GM23248 (cell line): Measurements from ENCODE around the gene PROM2. TPM values are rescaled to one million over a fixed set of nuclear protein-coding genes. Genes with fewer than 3 reads are reported as not detected.

Experiments
- DNase-seq: peaks from one replicate; pipeline ENCODE4 v3.0.0-alpha.2; 2015
- H2AFZ ChIP-seq: fragments of 200-600 bp; sonication (generic); 2 replicates; pipeline ENCODE4 v1.6.1; 2016; ENCODE audit warnings: antibody characterized with exemption
- H3F3A ChIP-seq: fragments of 200-600 bp; sonication (generic); 2 replicates; pipeline ENCODE4 v1.6.1; 2016; ENCODE audit warnings: mild to moderate bottlenecking, antibody characterized with exemption, mixed run types; ENCODE audit not compliant: insufficient read depth
- H3K27ac ChIP-seq: fragments of 200-600 bp; sonication (generic); 2 replicates; pipeline ENCODE4 v1.5.1; 2016; ENCODE audit warnings: mild to moderate bottlenecking
- H3K27me3 ChIP-seq: fragments of 200-600 bp; sonication (generic); replicated peaks from 2 replicates; pipeline ENCODE4 v1.6.1; 2016; ENCODE audit warnings: mild to moderate bottlenecking; ENCODE audit not compliant: insufficient read depth
- H3K36me3 ChIP-seq: fragments of 200-600 bp; sonication (generic); 2 replicates; pipeline ENCODE4 v1.6.1; 2016; ENCODE audit warnings: low read depth, mild to moderate bottlenecking
- H3K4me1 ChIP-seq: fragments of 200-600 bp; sonication (generic); 2 replicates; pipeline ENCODE4 v1.6.1; 2016; ENCODE audit warnings: mild to moderate bottlenecking; ENCODE audit not compliant: insufficient read depth
- H3K4me2 ChIP-seq: fragments of 200-600 bp; sonication (generic); one replicate; pipeline ENCODE4 v1.6.1; 2016; ENCODE audit warnings: mild to moderate bottlenecking; ENCODE audit not compliant: unreplicated experiment
- H3K4me3 ChIP-seq: fragments of 200-600 bp; sonication (generic); 2 replicates; pipeline ENCODE4 v1.5.1; 2016; ENCODE audit warnings: mild to moderate bottlenecking
- H3K79me2 ChIP-seq: fragments of 200-600 bp; sonication (generic); 2 replicates; pipeline ENCODE4 v1.6.1; 2016; ENCODE audit warnings: mild to moderate bottlenecking; ENCODE audit not compliant: insufficient read depth
- H3K9ac ChIP-seq: fragments of 200-600 bp; sonication (generic); 2 replicates; pipeline ENCODE4 v1.6.1; 2016; ENCODE audit warnings: mild to moderate bottlenecking
- H3K9me2 ChIP-seq: fragments of 200-600 bp; sonication (generic); 2 replicates; pipeline ENCODE4 v1.6.1; 2016; ENCODE audit warnings: mixed run types, mild to moderate bottlenecking, moderate library complexity; ENCODE audit not compliant: insufficient read depth
- H3K9me3 ChIP-seq: fragments of 200-600 bp; sonication (generic); one replicate; pipeline ENCODE4 v1.6.1; 2017; ENCODE audit warnings: low read depth
- H4K20me1 ChIP-seq: fragments of 200-600 bp; sonication (generic); 2 replicates; pipeline ENCODE4 v1.6.0; 2016; ENCODE audit not compliant: insufficient read depth
- EZH2 ChIP-seq: fragments of 200-600 bp; sonication (generic); IDR thresholded peaks from 2 replicates; pipeline ENCODE4 v1.6.1; 2018; ENCODE audit warnings: antibody characterized with exemption, mild to moderate bottlenecking; ENCODE audit not compliant: insufficient read depth, poor library complexity, severe bottlenecking
- EZH2phosphoT487 ChIP-seq: fragments of 200-600 bp; sonication (generic); IDR thresholded peaks from 2 replicates; pipeline ENCODE4 v1.6.1; 2018; ENCODE audit warnings: antibody characterized with exemption, moderate library complexity, mild to moderate bottlenecking, low read depth; ENCODE audit not compliant: insufficient read depth
- WGBS, 2 experiments: methylation state at CpG; one replicate each; pipeline ENCODE4 v1.1.6; 2015 to 2017; ENCODE audit warnings: low lambda C conversion rate in 2 of 2, low coverage in 1 of 2; ENCODE audit errors: missing lambda C conversion rate in 2 of 2; 5-methylcytosine and 5-hydroxymethylcytosine counted together
- in situ Hi-C: fragments of 300-500 bp; cut with MboI; formaldehyde crosslinking; loops from 2 replicates; pipeline ENCODE4 v1.15.0; 2020
- polyA plus RNA-seq: library from polyadenylated mRNA; unstranded; fragments of >200 nt; fragmentation: Nextera tagmentation; extraction: Ambion mirVana; gene quantifications from 2 replicates; pipeline ENCODE4 v1.2.1, GENCODE V29; 2016
- total RNA-seq: library from RNA; depleted of rRNA; stranded (reverse); fragments of >200 nt; shearing (Covaris generic); gene quantifications from 2 replicates; pipeline ENCODE4 v1.2.3, GENCODE V29; 2014

PROM2 gene
- total and polyA plus RNA-seq, 2 experiments from 2014 or later: 0.22 to 0.25 TPM

DNA sequence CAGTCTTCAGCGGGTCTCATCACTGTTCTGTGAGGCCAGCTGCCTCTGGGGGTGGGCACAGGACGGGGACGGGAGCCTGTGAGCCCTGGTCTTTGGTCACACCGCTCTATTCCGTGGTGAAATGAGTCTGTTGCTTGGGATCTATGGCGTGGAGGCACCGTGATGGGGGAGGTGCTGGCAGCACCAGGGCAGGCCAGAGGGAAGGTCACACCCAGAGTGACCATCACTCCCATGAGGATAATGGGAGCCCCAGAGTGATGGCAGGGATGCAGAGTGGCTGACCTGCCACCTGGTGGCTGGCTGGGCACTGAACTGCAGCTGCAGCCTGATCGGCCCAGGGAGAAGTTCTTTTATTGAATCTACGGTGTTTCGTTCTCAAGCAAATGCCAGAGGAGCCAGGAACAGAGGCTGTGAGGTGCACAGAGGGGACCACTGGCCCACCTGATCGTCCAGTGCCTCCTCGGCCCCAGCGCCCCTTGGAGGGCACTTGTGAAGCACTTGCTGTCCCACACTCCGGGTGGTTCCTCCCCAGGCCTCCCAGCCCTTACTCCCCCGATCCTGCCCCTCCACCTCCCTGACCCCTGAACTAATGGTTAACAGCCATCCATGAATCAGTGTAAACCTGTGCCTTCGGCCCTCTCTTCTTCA is 40.8 kb downstream of the PROM2 start:
- Histone ChIP-seq H3F3A (peaks cover 6% of the 10 kb centered on the region; the same call in 1 of the 2 replicates), H2AFZ (no peak overlapping the region), H3K9me3 (no peaks in the 10 kb centered on the region), H3K4me1 (peaks cover 23% of the 10 kb centered on the region), H3K36me3 (no peaks in the 10 kb centered on the region), H3K27me3 (no peaks in the 10 kb centered on the region), H3K9me2 (no peaks in the 10 kb centered on the region), H3K9ac (no peak overlapping the region), H4K20me1 (no peaks in the 10 kb centered on the region), H3K27ac (no peak overlapping the region), H3K4me3 (no peak overlapping the region), H3K79me2 (no peaks in the 10 kb centered on the region), H3K4me2 (no peak overlapping the region)
- TF ChIP-seq EZH2: no peak
- TF ChIP-seq EZH2phosphoT487: no peak
- DNase-seq: peak; percentile 74
- in situ Hi-C loops: no loop called here
- WGBS, 2 experiments: 57 to 60% methylated on average over 14 to 15 of the region's 16 CpGs

DNA sequence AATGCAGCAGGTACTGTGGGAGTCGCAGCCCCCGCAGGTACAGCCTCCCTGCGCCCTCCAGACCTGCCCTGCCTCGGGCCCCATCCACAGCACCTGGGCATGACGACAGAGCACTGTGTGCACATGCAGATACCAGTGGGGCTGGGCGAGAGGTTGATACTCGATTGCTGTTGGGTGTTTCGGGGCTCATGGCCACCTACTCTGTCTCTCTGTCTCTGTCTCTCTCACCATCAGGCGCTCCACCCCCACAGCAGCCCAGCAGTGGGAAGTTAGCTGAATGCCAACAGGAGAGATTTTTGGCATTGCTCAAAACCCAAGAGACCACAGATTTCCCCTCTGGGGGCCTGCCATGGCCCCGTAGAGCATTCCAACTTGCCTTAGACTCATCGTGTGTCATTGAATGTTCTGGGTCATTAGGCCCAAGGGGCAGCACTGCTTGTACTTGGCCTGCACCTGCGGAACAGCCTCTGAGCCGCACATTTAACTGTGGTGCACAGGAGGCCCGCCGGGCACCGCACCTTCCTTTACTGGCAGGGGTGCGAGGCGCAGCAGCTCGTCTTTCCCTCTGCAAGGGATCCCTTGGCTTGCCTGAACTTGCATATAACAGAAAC is 41.7 kb downstream of the PROM2 start:
- peak overlapping the region; percentile 41 for H3K4me2 ChIP-seq
- H3F3A ChIP-seq: peaks cover 6% of the 10 kb centered on the region; the same call in 1 of the 2 replicates
- no peaks in the 10 kb centered on the region for H3K9me2 ChIP-seq
- H3K9me3 ChIP-seq: no peaks in the 10 kb centered on the region
- peak; percentile 82 for DNase-seq
- H3K4me1 ChIP-seq: peaks cover 23% of the 10 kb centered on the region
- H3K27me3 ChIP-seq: no peaks in the 10 kb centered on the region
- no peak overlapping the region for H3K4me3 ChIP-seq
- H3K9ac ChIP-seq: no peak overlapping the region
- in situ Hi-C loops: no loop called here
- no peaks in the 10 kb centered on the region for H3K36me3 ChIP-seq
- no peaks in the 10 kb centered on the region for H3K79me2 ChIP-seq
- H3K27ac ChIP-seq: peak overlapping the region; percentile 42; the same call in 1 of the 2 replicates
- H4K20me1 ChIP-seq: no peaks in the 10 kb centered on the region
- H2AFZ ChIP-seq: no peak overlapping the region
- WGBS, 2 experiments: 71 to 77% methylated on average over 16 to 19 of the region's 19 CpGs
- TF ChIP-seq EZH2phosphoT487 (no peak), EZH2 (no peak)

DNA sequence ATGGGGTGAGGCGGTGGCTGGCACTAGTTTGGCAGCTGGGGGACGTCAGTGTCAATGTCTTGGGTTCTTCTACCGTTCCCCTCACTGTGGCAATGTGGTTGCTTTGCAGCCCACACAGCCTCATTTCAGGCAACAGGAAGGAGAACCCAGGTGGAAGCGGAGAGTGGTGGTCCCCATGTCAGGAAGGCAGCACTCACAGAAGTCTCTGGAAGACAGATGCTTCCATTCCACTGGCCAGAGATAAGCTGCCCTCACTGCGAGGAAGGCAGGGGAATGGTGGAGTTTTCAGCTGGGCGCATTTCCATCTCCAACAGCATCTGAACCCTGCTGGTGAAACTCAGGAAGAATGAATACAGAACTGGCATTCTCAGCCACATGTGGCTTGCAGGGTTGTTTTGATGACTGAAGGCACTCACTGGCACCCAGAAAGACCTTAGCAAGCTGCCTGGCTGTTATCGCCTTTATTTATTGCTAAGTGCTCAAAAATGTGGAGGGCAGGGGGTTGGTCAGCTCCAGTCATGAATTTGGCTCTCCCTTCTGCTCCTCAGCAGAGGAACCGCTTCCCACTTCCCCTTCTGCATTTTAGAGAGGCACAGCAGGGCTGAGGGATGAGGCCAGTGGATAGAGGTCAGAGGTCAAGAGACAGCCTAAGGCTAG is 42.3 kb downstream of the PROM2 start:
- in situ Hi-C loops: no loop called here
- Histone ChIP-seq H3K36me3 (no peaks in the 10 kb centered on the region), H4K20me1 (no peaks in the 10 kb centered on the region), H3K79me2 (no peaks in the 10 kb centered on the region), H3K4me1 (peaks cover 23% of the 10 kb centered on the region), H3F3A (peaks cover 6% of the 10 kb centered on the region; the same call in 1 of the 2 replicates), H3K27ac (peak overlapping the region; percentile 42), H3K4me3 (no peak overlapping the region), H3K9me3 (no peaks in the 10 kb centered on the region), H3K27me3 (no peaks in the 10 kb centered on the region), H3K9ac (peak overlapping the region; percentile 24; the same call in 1 of the 2 replicates), H2AFZ (no peak overlapping the region), H3K9me2 (no peaks in the 10 kb centered on the region), H3K4me2 (peak overlapping the region; percentile 41)
- 52 to 62% methylated on average over 8 of the region's 8 CpGs for WGBS, 2 experiments
- no peak for TF ChIP-seq EZH2phosphoT487
- TF ChIP-seq EZH2: no peak
- peak; percentile 81 for DNase-seq

- WGBS, 2 experiments: 70 to 77% methylated on average over 5 to 6 of the region's 6 CpGs
- Histone ChIP-seq H3K9ac (peak overlapping the region; percentile 24; the same call in 1 of the 2 replicates), H3K4me3 (no peak overlapping the region), H3K4me1 (peaks cover 23% of the 10 kb centered on the region), H3K4me2 (no peak overlapping the region), H3K27ac (peak overlapping the region; percentile 42), H3K79me2 (no peaks in the 10 kb centered on the region), H2AFZ (no peak overlapping the region), H3K9me2 (no peaks in the 10 kb centered on the region), H3K9me3 (no peaks in the 10 kb centered on the region), H3K36me3 (no peaks in the 10 kb centered on the region), H3F3A (peaks cover 6% of the 10 kb centered on the region; the same call in 1 of the 2 replicates), H4K20me1 (no peaks in the 10 kb centered on the region), H3K27me3 (no peaks in the 10 kb centered on the region)
- no peak for DNase-seq
- TF ChIP-seq EZH2 (no peak), EZH2phosphoT487 (no peak)
- in situ Hi-C loops: no loop called here
Measured at GRCh38 chr2:95317123-95317500, 42.9 kb downstream of the PROM2 start.
